ENCODE measurements around the gene TCOF1. TPM values are rescaled to one million over a fixed set of nuclear protein-coding genes. Genes with fewer than 3 reads are reported as not detected.
A peak's percentile ranks its signal among the peaks of the same experiment; 100 is the strongest.

TCOF1 gene
- total RNA-seq, 1 donor, result 23.1 TPM

DNA sequence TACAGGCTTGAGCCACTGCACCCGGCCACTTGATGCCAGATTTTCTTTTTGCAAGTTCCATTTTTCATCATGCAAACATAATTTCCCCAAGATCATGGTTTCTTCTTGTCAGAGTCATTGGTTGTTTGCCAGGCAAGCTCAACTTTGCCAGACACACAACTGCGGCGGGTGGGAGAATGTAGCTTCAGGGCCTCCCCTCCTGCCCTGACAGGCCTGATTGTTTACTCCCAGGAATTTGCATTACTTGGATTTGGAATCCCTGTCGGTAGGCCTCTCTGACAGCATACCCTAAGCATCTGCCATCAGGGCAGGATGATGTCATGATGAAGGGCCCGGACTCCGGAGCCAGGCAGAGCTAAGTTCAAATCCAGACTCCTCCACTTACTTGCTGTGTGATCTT, 77.0 kb downstream of the TCOF1 start:
- TF ChIP-seq, protein P1, sequence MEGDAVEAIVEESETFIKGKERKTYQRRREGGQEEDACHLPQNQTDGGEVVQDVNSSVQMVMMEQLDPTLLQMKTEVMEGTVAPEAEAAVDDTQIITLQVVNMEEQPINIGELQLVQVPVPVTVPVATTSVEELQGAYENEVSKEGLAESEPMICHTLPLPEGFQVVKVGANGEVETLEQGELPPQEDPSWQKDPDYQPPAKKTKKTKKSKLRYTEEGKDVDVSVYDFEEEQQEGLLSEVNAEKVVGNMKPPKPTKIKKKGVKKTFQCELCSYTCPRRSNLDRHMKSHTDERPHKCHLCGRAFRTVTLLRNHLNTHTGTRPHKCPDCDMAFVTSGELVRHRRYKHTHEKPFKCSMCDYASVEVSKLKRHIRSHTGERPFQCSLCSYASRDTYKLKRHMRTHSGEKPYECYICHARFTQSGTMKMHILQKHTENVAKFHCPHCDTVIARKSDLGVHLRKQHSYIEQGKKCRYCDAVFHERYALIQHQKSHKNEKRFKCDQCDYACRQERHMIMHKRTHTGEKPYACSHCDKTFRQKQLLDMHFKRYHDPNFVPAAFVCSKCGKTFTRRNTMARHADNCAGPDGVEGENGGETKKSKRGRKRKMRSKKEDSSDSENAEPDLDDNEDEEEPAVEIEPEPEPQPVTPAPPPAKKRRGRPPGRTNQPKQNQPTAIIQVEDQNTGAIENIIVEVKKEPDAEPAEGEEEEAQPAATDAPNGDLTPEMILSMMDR (IDR thresholded peaks at IDR 0.05; ENCODE audit: insufficient read depth, low read length), result no peak
- no peak overlapping the region for H3K4me3 ChIP-seq (ENCODE audit: low read depth, low read length)
- peak; percentile 86 for DNase-seq (ENCODE audit: low read depth)

DNA sequence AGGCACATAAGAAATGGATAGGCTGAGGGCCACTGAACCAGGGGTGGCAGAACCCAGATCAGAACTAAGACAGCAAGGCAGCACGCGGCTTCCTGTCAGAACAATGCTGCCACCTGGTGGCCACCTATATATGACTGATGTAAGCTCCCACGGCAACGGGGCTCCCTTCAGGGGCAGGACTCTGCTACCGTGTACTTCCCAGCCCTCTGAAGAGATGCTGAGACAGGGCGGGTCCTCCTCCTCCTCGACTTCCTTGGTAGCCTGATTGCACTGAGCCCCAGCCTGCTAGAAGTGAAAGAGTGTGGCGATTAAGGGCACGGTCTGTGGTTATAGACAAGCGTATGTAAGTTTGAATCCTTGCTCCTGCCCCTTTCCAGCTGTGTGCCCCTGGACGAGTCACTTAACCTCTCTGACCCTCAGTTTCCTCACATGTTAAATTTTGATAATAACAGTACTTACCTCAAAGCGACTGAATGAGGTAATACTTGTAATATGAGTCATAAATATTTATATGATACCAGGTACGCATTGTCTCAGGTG, 78.7 kb downstream of the TCOF1 start:
- DNase-seq (ENCODE audit: low read depth), result peak; percentile 90
- TF ChIP-seq, protein P1 (IDR thresholded peaks at IDR 0.05; ENCODE audit: insufficient read depth, low read length), result peak; percentile 76
- H3K4me3 ChIP-seq (ENCODE audit: low read depth, low read length), result peak overlapping the region; percentile 17

DNA sequence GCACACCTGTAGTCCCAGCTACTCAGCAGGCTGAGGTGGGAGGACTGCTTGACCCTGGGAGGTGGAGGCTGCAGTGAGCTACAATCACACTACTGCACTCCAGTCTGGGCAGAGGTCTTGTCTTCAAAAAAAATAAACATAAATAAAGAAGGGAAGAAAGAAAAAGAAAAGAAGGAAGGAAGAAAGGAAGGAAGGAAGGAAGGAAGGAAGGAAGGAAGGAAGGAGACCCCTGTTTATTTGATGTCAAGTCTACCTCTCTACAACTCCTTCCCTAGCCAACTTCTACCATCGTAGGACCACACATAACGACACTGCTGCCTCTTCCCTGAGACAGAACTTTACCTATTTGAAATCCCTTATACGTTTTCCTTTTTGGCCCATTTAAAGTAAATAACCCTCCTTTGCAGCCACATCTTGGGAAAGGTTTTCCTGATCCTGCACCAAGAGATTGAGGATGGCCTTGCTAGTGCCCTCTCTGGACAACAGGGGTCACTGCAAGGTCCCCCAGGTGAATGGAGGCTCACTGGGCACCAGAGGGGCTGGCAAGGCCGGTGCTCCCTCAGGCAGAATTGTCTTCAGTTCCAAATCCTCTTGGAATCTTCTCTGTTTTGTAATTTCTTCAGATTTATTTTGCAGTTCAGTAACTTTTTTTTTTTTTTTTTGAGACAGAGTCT, 81.5 kb downstream of the TCOF1 start:
- DNase-seq (ENCODE audit: low read depth), result no peak

DNA sequence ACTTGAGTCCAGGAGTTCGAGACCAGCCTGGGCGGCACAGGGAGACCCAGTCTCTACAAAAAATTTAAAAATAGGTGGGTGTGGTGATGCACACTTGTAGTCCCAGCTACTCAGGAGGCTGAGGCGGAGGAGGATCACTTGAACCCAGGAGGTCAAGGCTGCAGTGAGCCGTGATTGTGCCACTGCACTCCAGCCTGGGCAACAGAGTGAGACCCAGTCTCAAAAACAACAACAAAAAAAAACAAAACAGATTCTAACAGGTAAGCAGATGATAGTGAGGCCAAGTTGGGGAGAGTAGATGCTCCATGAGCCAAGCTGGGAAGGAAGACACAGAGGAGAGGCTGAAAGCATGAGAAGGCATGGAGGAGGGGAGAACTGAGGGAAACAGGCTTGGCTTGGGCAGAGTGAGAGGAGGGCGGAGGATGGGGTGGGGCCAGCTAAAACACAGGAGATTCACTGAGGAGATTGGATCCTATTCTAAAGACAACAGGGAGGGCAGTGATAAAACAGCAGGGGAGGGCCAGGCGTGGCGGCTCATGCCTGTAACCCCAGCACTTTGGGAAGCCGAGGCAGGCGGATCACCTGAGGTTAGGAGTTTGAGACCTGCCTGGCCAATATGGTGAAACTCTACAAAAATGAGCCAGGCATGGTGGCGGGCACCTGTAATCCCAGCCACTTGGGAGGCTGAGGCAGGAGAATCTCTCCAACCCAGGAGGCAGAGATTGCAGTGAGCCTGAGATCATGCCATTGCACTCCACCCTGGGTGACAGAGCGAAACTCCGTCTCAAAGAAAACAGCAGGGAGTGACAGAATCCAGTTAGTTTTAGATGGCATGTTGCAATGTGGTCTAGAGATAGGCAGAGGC, 83.7 kb downstream of the TCOF1 start:
- TF ChIP-seq, protein P1 (IDR thresholded peaks at IDR 0.05; ENCODE audit: insufficient read depth, low read length), result no peak
- DNase-seq (ENCODE audit: low read depth), result no peak
- H3K4me3 ChIP-seq (ENCODE audit: low read depth, low read length), result no peak overlapping the region

More for the DNA sequence above, 81.5 kb downstream of the TCOF1 start:
- TF ChIP-seq, protein P1 (IDR thresholded peaks at IDR 0.05; ENCODE audit: insufficient read depth, low read length), result peak; percentile 68
- H3K4me3 ChIP-seq (ENCODE audit: low read depth, low read length), result no peak overlapping the region

DNA sequence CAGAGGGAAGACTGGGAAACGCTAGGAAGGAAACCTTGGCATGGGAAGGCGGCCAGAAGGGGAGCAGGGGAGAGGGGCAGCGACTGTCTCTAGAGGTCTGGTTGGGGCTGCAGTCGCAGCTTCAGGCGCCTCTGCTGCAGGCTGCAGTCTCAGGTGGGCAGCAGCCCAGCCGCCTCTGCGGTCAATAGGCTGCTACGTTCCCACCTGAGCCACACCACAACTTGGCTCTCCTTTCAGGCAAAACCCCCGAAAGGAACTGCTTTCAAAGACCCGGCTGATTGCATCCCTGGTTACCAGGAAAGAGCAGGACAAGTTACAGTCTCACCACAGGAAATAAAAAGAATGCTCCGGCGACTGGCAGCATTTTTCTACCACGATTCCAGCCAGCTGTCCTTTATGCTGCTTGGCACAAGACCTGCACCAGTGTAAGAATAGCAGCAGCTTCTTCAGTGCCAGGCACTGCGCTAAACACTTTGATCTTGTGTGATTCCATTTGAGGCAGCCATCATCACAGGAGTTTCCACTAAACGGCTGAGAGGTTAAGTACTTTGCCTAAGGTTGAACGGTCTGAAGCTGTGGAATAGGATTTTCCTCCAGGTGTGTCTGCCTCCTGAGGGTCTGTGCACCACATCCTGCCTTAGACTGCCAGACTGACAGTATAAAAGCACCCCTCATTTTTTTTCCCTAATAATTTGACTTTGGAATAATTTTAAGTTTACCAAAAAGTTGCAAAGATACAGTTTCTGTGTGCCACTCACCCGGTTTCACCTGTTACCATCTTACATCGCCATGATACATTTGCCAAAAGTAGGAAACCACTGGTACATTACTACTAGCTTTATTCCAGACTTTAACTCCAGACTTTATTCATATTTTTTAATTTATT, 84.6 kb downstream of the TCOF1 start:
- DNase-seq (ENCODE audit: low read depth), result no peak
- no peak overlapping the region for H3K4me3 ChIP-seq (ENCODE audit: low read depth, low read length)
- TF ChIP-seq, protein P1 (IDR thresholded peaks at IDR 0.05; ENCODE audit: insufficient read depth, low read length), result no peak

DNA sequence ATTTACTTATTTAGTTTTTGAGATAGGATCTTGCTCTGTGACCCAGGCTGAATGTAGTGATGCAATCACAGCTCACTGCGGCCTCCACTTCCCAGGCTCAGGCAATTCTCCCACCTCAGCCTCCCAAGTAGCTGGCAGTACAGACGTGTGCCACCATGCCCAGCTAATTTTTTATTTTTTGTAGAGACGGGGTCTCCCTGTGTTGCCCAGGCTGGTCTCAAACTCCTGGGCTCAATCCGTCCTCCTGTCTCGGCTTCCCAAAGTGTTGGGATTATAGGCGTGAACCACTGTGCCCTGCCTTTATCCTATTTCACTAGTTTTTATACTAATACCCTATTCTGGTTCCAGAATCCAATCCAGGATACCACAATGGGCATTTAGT, 85.2 kb downstream of the TCOF1 start:
- TF ChIP-seq, protein P1 (IDR thresholded peaks at IDR 0.05; ENCODE audit: insufficient read depth, low read length), result no peak
- no peak for DNase-seq (ENCODE audit: low read depth)
- H3K4me3 ChIP-seq (ENCODE audit: low read depth, low read length), result no peak overlapping the region
